ENCODE results near the gene ETF1. TPM values are rescaled to one million over a fixed set of nuclear protein-coding genes. Genes with fewer than 3 reads are reported as not detected.

ETF1 gene
- total and polyA plus RNA-seq, 2 experiments from 2014 or later, result 31.2 to 50.6 TPM

DNA sequence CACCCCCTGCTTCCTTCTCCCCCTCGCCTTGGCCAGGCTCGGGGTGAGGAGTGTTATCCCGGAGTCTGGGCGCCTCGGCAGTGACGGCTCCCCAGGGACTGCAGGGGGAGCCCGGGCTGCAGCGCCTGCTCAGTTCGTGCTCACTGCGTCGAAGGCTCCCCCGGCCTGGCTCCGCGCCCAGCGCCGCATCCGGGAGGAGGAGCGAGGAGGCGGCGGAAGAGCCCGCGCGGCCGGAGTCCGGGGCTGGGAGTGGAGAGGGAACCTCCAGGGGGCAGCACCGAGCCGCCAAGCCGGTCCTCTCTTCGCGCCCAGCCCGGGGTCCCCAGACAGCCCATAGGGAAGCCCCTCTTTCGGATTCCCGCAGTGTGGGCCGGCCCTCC is 79.0 kb downstream of the ETF1 start:
- peak overlapping the region; percentile 97 for H3K27ac ChIP-seq
- H3K27me3 ChIP-seq, result peaks cover 15% of the 10 kb centered on the region
- no peaks in the 10 kb centered on the region for H3K9me3 ChIP-seq (ENCODE audit: low read depth)
- peak overlapping the region; percentile 87 for H3K4me3 ChIP-seq
- DNase-seq (ENCODE audit: low read depth in 1 of 2, low spot score in 1 of 2), result peak; percentile 97 to 99
- H3K4me1 ChIP-seq (ENCODE audit: low read depth), result peaks cover 35% of the 10 kb centered on the region
- TF ChIP-seq, protein P1, sequence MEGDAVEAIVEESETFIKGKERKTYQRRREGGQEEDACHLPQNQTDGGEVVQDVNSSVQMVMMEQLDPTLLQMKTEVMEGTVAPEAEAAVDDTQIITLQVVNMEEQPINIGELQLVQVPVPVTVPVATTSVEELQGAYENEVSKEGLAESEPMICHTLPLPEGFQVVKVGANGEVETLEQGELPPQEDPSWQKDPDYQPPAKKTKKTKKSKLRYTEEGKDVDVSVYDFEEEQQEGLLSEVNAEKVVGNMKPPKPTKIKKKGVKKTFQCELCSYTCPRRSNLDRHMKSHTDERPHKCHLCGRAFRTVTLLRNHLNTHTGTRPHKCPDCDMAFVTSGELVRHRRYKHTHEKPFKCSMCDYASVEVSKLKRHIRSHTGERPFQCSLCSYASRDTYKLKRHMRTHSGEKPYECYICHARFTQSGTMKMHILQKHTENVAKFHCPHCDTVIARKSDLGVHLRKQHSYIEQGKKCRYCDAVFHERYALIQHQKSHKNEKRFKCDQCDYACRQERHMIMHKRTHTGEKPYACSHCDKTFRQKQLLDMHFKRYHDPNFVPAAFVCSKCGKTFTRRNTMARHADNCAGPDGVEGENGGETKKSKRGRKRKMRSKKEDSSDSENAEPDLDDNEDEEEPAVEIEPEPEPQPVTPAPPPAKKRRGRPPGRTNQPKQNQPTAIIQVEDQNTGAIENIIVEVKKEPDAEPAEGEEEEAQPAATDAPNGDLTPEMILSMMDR (IDR thresholded peaks at IDR 0.05; ENCODE audit: low read depth, low read length), result peak; percentile 83
- no peaks in the 10 kb centered on the region for H3K36me3 ChIP-seq

DNA sequence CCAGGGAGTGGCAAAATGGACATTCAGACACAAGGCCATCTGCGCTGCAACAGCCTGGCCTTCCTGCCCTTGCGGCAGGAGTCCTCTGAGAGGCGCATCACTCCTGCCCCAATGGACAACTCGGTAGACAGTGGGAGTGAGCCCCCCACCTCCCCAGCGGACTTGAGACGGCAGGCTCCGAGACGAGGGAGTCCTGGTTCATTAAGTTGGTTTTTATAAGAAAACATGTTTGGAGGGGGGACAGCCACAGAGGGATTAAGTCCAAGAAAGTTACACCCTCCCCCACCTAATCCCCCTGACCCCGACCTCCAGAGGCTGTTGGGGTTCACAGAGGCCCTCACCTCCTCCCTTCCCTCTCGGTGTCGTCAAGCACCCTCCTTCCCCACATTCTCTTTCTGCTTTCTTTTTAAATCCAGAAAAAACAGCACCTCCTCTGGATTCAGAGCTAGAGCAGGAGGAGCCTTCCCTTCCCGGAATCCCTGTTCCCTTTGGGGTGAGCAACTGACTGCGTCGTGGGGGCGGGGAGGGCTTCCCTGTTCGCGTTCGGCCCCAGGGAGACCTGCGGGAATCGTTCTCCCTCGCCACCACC is 79.5 kb downstream of the ETF1 start:
- Histone ChIP-seq H3K27me3 (peaks cover 15% of the 10 kb centered on the region), H3K36me3 (no peaks in the 10 kb centered on the region), H3K4me1 (ENCODE audit: low read depth) (peaks cover 39% of the 10 kb centered on the region), H3K27ac (peak overlapping the region; percentile 97), H3K9me3 (ENCODE audit: low read depth) (no peaks in the 10 kb centered on the region), H3K4me3 (peak overlapping the region; percentile 87)
- peak in 1 of 2 donors; percentile 39 for DNase-seq (ENCODE audit: low read depth in 1 of 2, low spot score in 1 of 2)
- TF ChIP-seq, protein P1 (IDR thresholded peaks at IDR 0.05; ENCODE audit: low read depth, low read length), result peak; percentile 14

DNA sequence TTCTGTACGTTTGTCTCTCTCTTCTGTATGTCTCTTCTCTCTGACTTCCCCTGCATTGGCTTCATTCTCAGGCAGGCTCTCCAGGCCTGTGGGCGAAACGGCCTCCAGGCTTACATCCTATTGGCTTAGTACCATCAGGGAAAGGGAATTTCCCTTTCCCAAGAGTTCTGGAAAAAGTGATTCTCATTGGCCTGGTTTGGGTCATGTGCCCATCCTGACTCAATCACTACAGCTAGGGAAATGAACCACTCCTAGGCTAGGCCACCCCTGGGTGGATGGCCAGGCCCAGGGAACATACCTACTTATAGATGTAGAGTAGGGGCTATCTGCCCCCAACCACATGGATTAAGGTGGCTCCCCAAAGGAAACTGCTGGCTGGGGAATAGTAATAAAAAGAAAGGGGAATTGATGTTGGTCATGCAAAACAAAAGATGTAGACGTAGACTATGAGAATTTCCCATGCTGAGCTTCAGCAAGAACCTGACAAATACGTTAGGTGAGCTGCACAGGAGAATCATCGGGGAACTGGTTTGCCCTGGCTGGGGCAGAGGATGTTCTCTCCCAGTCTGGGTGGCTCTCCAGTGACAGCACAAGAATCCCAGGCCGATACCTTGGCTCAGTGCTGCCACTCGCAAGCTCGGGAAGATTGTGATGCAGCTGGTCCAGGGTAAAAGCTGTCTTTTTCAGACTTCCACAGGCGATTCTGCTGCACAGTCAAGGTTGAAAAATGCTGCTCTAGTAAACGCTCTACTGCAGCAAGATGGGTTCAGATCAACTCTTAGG is 81.5 kb downstream of the ETF1 start:
- no peaks in the 10 kb centered on the region for H3K36me3 ChIP-seq
- TF ChIP-seq, protein P1 (IDR thresholded peaks at IDR 0.05; ENCODE audit: low read depth, low read length), result no peak
- peak overlapping the region; percentile 62 for H3K27ac ChIP-seq
- H3K27me3 ChIP-seq, result peaks cover 11% of the 10 kb centered on the region
- H3K4me3 ChIP-seq, result no peak overlapping the region
- H3K9me3 ChIP-seq (ENCODE audit: low read depth), result no peaks in the 10 kb centered on the region
- H3K4me1 ChIP-seq (ENCODE audit: low read depth), result peaks cover 55% of the 10 kb centered on the region
- DNase-seq (ENCODE audit: low read depth in 1 of 2, low spot score in 1 of 2), result peak in 1 of 2 donors; percentile 88

DNA sequence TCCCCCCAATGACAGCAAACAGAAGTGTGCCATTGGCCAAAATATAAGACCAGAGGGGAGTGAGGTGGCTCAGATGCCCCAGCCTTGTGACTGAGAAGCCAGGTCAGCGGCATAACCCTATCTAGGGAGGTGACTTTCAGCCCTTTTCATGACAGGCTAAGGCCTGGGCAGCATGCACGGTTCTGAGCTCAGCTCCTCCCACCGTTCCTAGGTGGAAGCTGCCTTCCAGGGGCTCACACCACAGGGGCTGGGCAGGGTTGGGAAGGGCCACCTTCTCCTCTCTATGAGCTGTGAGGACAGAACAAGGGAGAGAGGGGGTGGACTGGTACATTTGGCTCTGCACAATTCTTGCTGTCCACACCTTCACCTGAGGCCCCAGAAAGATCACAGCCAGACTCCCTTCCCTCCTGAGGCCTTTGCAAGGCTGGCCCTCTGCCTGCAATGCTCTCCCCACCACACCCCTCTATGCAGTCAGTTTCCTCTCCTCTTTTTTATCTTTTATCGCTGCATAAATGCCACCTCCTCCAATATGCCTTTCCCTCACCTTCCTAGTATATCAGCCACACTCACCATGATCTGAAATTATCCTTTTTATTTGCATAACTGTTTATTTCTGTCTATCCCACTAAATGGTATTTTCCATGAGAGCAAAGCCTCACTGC is 82.9 kb downstream of the ETF1 start:
- TF ChIP-seq, protein P1 (IDR thresholded peaks at IDR 0.05; ENCODE audit: low read depth, low read length), result no peak
- Histone ChIP-seq H3K27ac (peak overlapping the region; percentile 62), H3K27me3 (no peaks in the 10 kb centered on the region), H3K36me3 (no peaks in the 10 kb centered on the region), H3K4me3 (no peak overlapping the region), H3K9me3 (ENCODE audit: low read depth) (no peaks in the 10 kb centered on the region), H3K4me1 (ENCODE audit: low read depth) (peaks cover 52% of the 10 kb centered on the region)
- DNase-seq (ENCODE audit: low read depth in 1 of 2, low spot score in 1 of 2), result no peak

DNA sequence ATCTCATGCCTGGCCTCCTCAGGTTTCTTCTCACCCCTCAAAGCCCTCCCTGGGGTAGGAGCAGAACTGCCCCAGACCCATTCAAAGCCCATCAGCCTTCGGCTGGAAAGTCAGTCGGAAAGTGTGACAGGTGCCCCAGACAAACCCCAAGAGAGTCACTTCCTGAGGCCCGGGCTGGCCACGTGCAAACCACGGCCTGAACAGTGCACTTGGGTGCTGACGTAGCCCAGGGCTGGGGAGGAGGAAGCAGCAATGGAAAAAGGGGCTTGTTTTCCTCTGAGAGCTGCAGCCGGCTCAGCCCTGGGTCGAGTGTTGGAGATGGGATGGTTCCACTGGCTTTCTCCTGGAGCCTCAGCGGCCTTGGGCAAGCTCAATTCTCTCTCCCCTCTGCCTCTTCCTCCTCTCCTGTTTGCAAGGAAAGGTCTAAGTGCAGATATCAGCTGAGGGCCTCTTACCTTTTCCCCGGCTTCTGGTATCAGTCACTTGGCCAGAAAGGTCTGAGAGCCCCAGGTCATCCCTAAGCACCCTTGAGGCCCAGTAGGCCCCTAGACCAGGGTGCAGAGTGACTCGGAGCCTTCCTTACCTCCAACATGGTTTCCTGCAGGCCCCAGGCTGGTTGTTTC is 83.6 kb downstream of the ETF1 start:
- peaks cover 52% of the 10 kb centered on the region for H3K4me1 ChIP-seq (ENCODE audit: low read depth)
- no peaks in the 10 kb centered on the region for H3K27me3 ChIP-seq
- H3K27ac ChIP-seq, result peak overlapping the region; percentile 62

More for the DNA sequence above, 83.6 kb downstream of the ETF1 start:
- H3K4me3 ChIP-seq, result no peak overlapping the region
- no peaks in the 10 kb centered on the region for H3K9me3 ChIP-seq (ENCODE audit: low read depth)
- TF ChIP-seq, protein P1 (IDR thresholded peaks at IDR 0.05; ENCODE audit: low read depth, low read length), result no peak
- no peak for DNase-seq (ENCODE audit: low read depth in 1 of 2, low spot score in 1 of 2)
- no peaks in the 10 kb centered on the region for H3K36me3 ChIP-seq
